Measurements from ENCODE around the gene CRISPLD2.

DNA sequence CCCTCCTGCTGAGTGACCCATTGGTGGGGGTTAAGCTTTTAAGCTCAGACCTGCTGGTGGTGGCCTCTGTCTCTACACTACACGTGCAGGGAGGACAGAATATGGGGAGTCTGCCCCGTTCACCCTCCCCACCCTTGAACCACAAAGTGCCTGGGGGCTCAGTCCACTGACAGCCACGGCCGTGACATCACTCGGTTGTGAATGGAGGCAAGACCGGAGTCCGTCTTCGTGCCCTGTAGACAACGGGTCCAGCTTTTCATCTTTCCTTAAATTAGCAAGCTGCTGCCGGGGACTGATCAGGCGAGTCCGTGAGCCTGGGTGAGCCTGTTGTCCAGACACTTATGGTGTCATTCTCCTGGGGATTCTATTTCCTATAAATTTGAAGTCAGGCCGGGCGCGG is 67.4 kb downstream of the CRISPLD2 start:
- TF ChIP-seq CTCF (IDR thresholded peaks at IDR 0.05 in 8 of 11, conservative IDR thresholded peaks at IDR 0.05 in 3 of 11) (no peak), POLR2A (IDR thresholded peaks at IDR 0.05) (no peak)

Data from spleen (tissue), 7 donors.